ENCODE results near the gene MTHFD2. TPM values are rescaled to one million over a fixed set of nuclear protein-coding genes. Genes with fewer than 3 reads are reported as not detected.
A peak's percentile ranks its signal among the peaks of the same experiment; 100 is the strongest.

The MTHFD2 gene
- total and polyA plus RNA-seq, 2 of the 8 experiments (the other 6 are each of a cell fraction or from before 2014, with no cell fraction given): 99.5 to 291 TPM

DNA sequence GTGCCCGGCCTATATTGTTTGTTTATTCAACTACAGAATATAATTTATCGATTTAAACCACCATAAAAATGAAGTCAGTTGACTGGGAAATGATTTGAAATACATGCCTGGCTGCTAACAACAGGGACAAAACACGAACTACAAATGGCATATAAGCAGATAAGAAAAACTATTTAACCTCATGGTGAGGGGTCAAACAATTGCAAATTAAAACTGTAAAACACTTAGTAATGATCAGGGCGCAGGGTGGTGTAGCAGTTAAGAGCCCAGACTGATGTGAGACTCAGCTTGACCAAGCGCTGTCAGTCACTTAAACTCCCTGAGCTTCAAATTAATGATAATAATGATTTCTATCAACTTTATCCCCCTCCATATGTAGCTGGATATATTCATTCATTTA lies 6.7 kb downstream of the MTHFD2 start:
- ChIA-PET POLR2A (ENCODE audit: partially characterized antibody) (interaction anchor here (1.3 to 72.1 kb wide), 5 partner anchors 4 to 231 kb away, joined by 3 to 2699 read pairs (median 15); partner anchors contain the start of genes BOLA3, MOB1A and MTHFD2), CTCF (ENCODE audit: partially characterized antibody) (interaction anchor here (0.7 to 3.1 kb wide), 5 partner anchors 26 to 118 kb away, joined by 3 to 14 read pairs (median 4); partner anchors contain the start of genes BOLA3 and MOB1A)
- Histone ChIP-seq H3K56ac (replicated peaks; ENCODE audit: insufficient read length, low read depth, low read length) (no peak overlapping the region), H3K14ac (ENCODE audit: insufficient read length) (no peak overlapping the region), H3K79me2 (ENCODE audit: control insufficient read depth in 1 of 2, insufficient read depth in 2 of 2, low read length in 2 of 2) (peaks cover 52 to 91% of the 10 kb centered on the region in 2 experiments), H3K4ac (replicated peaks; ENCODE audit: insufficient read length, low read depth, low read length) (no peak overlapping the region), H2BK5ac (ENCODE audit: low read depth, low read length) (no peak overlapping the region), H2AFZ (ENCODE audit: low read length) (no peak overlapping the region), H2BK12ac (ENCODE audit: low read depth, low read length) (no peak overlapping the region), H4K91ac (replicated peaks; ENCODE audit: insufficient read length, low read length) (no peak overlapping the region), H3K27ac (ENCODE audit: low read depth, low read length) (no peak overlapping the region), H3K79me1 (ENCODE audit: low read depth, low read length) (peaks cover 16% of the 10 kb centered on the region), H3K23ac (ENCODE audit: insufficient read length) (no peak overlapping the region), H2BK20ac (ENCODE audit: low read length) (no peak overlapping the region), H2BK120ac (replicated peaks; ENCODE audit: low read depth, low read length) (no peak overlapping the region), H3K4me2 (ENCODE audit: insufficient read depth in 1 of 2, low read depth in 2 of 2, low read length in 2 of 2) (peak overlapping the region; percentile 41 to 100; a peak in 3 of 4 replicates), H2BK15ac (ENCODE audit: low read length) (no peak overlapping the region), H4K8ac (ENCODE audit: extremely low read depth, insufficient read depth, low read length) (no peak overlapping the region), H2AK5ac (ENCODE audit: low read depth, low read length) (no peak overlapping the region), H3K27me3 (replicated peaks in 1 of 4; ENCODE audit: control insufficient read depth in 3 of 4, extremely low read depth in 1 of 4, insufficient read depth in 3 of 4, low read length in 3 of 4) (no peaks in the 10 kb centered on the region), H4K20me1 (replicated peaks in 1 of 2; ENCODE audit: control insufficient read depth in 1 of 2, insufficient read depth in 2 of 2, low read length in 2 of 2) (peaks cover 32 to 42% of the 10 kb centered on the region in 2 experiments), H3K4me1 (replicated peaks in 1 of 4; ENCODE audit: control insufficient read depth in 3 of 4, insufficient read depth in 4 of 4, low read length in 3 of 4) (peaks cover 2 to 19% (median 16%) of the 10 kb centered on the region in 4 experiments), H3K9ac (replicated peaks in 1 of 4; ENCODE audit: extremely low read depth in 1 of 4, low read depth in 3 of 4, low read length in 3 of 4) (no peak overlapping the region), H3K23me2 (ENCODE audit: low read depth, low read length) (peaks cover 1% of the 10 kb centered on the region; the same call in 1 of the 2 replicates), H4K5ac (ENCODE audit: insufficient read length, low read depth, low read length) (no peak overlapping the region), H3K18ac (ENCODE audit: extremely low read depth, low read length) (no peak overlapping the region), H3K36me3 (ENCODE audit: control insufficient read depth in 2 of 4, insufficient read depth in 4 of 4, low read length in 3 of 4) (peaks cover 6 to 84% (median 27%) of the 10 kb centered on the region in 4 experiments), H3K9me3 (ENCODE audit: insufficient read depth in 2 of 2, low read depth in 1 of 2, low read length in 1 of 2) (no peaks in the 10 kb centered on the region), H3K4me3 (ENCODE audit: extremely low read depth in 1 of 4, insufficient read depth in 2 of 4, low read depth in 3 of 4, low read length in 4 of 4) (no peak overlapping the region)
- no peak for DNase-seq (ENCODE audit: low read depth in 1 of 2, low spot score in 2 of 2)
- 69% methylated on average over 5 of the region's 5 CpGs; no CpG with 5 or more reads in 1 of the 2 experiments for WGBS, 2 experiments (ENCODE audit: extremely low coverage in 1 of 2, insufficient coverage in 1 of 2, insufficient read length in 1 of 2, insufficient replicate concordance in 2 of 2, low coverage in 1 of 2, low lambda C conversion rate in 2 of 2, missing lambda C conversion rate in 1 of 2)
- no peak for FAIRE-seq
- TF ChIP-seq, protein P1, sequence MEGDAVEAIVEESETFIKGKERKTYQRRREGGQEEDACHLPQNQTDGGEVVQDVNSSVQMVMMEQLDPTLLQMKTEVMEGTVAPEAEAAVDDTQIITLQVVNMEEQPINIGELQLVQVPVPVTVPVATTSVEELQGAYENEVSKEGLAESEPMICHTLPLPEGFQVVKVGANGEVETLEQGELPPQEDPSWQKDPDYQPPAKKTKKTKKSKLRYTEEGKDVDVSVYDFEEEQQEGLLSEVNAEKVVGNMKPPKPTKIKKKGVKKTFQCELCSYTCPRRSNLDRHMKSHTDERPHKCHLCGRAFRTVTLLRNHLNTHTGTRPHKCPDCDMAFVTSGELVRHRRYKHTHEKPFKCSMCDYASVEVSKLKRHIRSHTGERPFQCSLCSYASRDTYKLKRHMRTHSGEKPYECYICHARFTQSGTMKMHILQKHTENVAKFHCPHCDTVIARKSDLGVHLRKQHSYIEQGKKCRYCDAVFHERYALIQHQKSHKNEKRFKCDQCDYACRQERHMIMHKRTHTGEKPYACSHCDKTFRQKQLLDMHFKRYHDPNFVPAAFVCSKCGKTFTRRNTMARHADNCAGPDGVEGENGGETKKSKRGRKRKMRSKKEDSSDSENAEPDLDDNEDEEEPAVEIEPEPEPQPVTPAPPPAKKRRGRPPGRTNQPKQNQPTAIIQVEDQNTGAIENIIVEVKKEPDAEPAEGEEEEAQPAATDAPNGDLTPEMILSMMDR (IDR thresholded peaks at IDR 0.05; ENCODE audit: control extremely low read depth in 1 of 3, insufficient read depth in 1 of 3, low read depth in 1 of 3, low read length in 3 of 3): no peak
- TF ChIP-seq BCL11A (IDR thresholded peaks at IDR 0.05; ENCODE audit: low read depth in 2 of 2, low read length in 2 of 2) (no peak), GABPA (IDR thresholded peaks at IDR 0.05; ENCODE audit: borderline replicate concordance, insufficient read depth, low read length) (no peak), POLR2A (IDR thresholded peaks at IDR 0.05; ENCODE audit: control extremely low read depth in 1 of 2, low read depth in 2 of 2, low read length in 2 of 2) (no peak), JUND (IDR thresholded peaks at IDR 0.05; ENCODE audit: low read length) (no peak), YY1 (IDR thresholded peaks at IDR 0.05; ENCODE audit: low read depth, low read length) (no peak), POLR2AphosphoS5 (IDR thresholded peaks at IDR 0.05; ENCODE audit: low read depth, low read length) (no peak; the same call in 1 of the 2 replicates), MAFK (IDR thresholded peaks at IDR 0.05; ENCODE audit: low read depth, low read length) (no peak), ASH2L (IDR thresholded peaks at IDR 0.05; ENCODE audit: low read length) (no peak), HDAC6 (IDR thresholded peaks at IDR 0.05; ENCODE audit: low read depth, low read length) (no peak), FOSL1 (IDR thresholded peaks at IDR 0.05; ENCODE audit: insufficient read depth, low read depth, low read length) (no peak), EP300 (IDR thresholded peaks at IDR 0.05; ENCODE audit: borderline replicate concordance in 1 of 2, low read depth in 2 of 2, low read length in 2 of 2) (no peak)
